Bone marrow (tissue), 2 donors: Measurements from ENCODE around the gene TBCK.
A peak's percentile ranks its signal among the peaks of the same experiment; 100 is the strongest.
"Not testable (repeated sequence)": the region's sequence is repeated elsewhere in the genome, so short reads cannot be mapped to it uniquely, and the experiment has no call there.

ENCODE experiments used
- DNase-seq, 2 donors: peaks; one replicate each; lab custom pipeline; 2025; lab: John Stamatoyannopoulos, UW

Gene TBCK

GRCh38 chr4:106315968-106316772 is at the start of gene TBCK, which contains the start of gene AIMP1:
TBCK (minus strand) TSS chr4:106316209; CDS start chr4:106308960, 7,249 bp downstream.
AIMP1 (plus strand) TSS chr4:106316550; CDS start chr4:106325010, 8,460 bp downstream.
- peak; percentile 87 to 96 for DNase-seq

DNA sequence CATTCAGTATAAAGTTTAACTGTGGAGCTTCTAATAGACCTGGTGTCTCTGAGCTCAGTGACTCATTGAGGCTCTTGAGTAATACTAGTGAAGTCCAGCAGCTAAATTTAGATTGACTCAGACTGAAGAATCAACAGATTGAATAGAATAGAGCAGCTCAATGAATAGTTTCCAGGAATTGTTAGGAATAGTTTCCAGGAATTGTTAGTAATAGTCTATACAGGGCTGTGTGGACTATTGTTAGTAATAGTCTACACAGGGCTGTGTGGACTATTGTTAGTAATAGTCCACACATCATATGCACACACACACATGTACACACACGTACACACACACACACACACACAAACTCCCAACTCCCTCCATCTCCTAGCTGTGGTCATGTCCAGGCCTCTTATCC is 49.6 kb upstream of the TBCK start:
- no peak for DNase-seq

GRCh38 chr4:106364282-106364681 is 48.3 kb upstream of the TBCK start:
- DNase-seq, result no peak

- no peak for DNase-seq
Measured at GRCh38 chr4:106362086-106362825, 46.2 kb upstream of the TBCK start.

DNA sequence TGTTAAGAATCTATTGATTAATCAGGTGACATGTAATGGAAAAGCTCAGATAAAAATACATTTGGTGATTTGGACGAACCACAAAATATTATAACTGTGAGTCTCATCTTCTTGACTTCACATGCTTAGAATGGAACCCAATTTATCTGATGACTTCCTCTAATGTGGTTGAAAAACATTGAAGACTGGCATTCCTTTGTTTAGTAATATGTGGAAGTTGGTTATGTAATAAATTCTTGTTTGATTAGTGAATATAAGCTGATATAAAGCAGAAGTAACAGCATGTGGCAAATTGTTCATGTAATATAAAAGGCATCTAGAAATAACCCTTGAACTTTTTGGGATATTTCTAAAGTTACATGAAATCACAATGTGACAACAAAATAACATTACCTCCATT is 42.9 kb upstream of the TBCK start:
- DNase-seq, result no peak

DNA sequence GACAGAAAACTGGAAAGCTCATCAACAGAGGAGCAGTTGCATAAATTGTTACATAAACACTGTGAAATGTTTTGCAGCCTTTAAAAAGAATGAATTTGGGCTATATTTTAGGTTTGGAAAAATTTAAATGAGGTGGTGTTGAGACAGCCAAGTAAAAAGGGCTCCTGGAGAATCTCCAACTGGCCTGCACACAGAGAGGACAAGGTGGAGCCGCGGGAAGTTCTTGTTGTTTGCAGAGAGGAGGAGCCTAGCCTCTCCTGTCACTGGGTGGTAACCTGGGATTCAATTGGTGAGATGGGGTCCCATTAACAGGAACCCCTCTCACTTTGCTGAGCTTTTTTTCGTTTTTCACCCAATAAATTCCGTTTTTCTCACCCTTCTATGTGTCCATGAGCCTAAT is 39.2 kb upstream of the TBCK start:
- no peak for DNase-seq

GRCh38 chr4:106353786-106354185 is 37.8 kb upstream of the TBCK start:
- DNase-seq, result no peak

- DNase-seq, result no peak
Measured at GRCh38 chr4:106351016-106351415, 35.0 kb upstream of the TBCK start.

GRCh38 chr4:106347167-106347566 is 31.2 kb upstream of the TBCK start:
- no peak for DNase-seq

DNA sequence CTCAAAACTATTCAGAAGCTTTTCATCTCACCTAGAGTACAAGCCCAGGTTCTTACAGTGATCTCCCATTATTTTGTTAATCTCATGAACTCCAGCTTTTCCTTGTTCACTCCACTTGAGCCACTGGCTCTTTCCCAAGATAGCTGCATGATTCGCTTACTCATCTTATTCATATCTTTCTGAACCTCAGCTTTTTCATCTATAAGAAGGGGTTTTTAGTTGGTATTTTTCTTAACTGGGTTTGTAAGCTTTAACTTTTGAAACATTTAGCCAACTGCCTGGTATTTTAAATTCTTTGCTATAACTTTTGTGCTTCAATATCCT is 28.6 kb upstream of the TBCK start:
- no peak for DNase-seq

GRCh38 chr4:106343865-106344646 is 28.0 kb upstream of the TBCK start:
- no peak for DNase-seq

DNA sequence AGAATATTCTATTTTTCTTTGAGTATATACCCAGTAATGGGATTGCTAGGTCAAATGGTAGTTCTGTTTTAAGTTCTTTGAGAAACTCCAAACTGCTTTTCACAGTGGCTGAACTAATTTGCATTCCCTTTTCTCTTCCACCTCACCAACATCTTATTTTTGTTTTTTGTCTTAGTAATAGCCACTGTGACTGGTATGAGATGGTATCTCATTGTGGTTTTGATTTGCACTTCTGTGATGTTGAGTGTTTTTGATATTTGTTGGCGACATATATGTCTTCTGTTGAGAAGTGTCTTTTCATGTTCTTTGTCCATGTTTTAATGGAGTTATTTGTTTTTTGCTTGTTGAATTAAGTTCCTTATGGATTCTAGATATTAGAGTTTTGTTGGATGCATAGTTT is 24.8 kb upstream of the TBCK start:
- DNase-seq, result no peak

DNA sequence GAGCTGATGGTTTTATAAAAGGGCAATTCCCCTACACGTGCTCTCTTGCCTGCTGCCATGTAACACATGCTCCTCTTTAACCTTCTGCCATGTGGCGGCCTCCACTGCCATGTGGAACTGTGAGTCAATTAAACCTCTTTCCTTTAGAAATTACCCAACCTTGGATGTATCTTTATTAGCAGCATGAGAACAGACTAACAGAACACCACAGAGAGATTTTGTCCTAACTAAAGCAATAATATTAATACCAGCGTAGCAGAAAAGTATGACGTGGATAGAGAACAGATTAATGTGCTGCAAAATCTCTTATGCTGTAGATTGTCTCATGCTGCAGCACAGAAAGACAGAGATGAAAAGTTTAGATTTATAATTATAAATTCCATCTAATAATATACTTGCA is 23.4 kb upstream of the TBCK start:
- no peak for DNase-seq

- no peak for DNase-seq
Measured at GRCh38 chr4:106338671-106339070, 22.7 kb upstream of the TBCK start.

DNA sequence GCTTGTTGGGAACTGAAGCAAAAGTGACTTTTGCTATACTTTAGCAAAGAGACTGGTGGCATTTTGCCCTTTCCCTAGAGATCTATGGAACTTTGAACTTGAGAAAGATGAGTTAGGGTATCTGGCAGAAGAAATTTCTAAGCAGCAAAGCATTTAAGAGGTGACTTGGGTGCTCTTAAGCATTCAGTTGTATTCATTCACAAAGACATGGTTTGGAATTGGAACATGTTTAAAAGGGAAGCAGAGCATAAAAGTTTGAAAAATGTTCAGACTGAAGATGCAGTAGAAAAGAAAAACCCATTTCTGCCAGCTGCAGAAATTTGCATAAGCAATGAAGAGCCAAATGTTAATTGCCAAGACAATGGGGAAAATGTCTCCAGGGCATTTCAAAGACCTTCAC is 21.9 kb upstream of the TBCK start:
- no peak for DNase-seq

GRCh38 chr4:106336618-106337017 is 20.6 kb upstream of the TBCK start:
- DNase-seq, result no peak

- DNase-seq, result no peak
Measured at GRCh38 chr4:106334741-106335470, 18.9 kb upstream of the TBCK start.

GRCh38 chr4:106333186-106333585 is 17.2 kb upstream of the TBCK start:
- no peak for DNase-seq

GRCh38 chr4:106329041-106329618 is 13.1 kb upstream of the TBCK start:
- DNase-seq, result no peak

DNA sequence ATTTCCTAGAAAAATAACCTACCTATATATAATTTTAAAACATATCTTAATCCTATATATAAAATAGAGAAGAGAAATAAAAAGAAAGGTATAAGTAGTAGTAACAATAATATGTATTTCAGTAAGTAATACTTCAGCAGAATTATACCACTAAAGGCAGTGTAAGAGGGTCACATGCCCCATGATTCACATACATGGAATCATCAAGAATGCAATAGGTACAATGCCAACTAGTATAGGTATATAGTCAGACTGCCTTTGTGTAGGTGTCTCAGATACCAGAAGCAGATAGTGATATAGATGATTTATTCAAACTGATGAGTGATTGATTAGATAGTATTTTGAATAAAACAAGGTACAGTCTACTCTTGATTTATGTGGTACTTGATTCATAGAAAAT is 9.8 kb upstream of the TBCK start:
- no peak for DNase-seq

DNA sequence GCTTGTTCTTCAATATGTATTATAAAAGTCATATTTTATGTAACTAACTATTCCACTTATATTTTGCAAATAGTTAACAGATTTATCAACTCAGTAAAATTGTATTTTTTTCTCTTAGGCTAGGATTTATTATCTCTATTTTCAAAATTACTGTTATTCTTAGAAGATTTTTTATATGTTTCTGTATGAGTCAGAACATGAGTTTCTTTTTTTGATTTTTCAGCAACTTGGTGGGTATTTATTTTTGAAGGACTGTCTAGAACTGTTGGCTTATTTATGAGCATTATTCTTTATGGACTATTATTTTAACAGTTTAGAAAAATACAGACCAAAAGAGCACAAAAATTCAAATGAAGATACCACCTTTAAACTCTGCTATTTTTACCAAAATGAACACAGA is 7.1 kb upstream of the TBCK start:
- no peak for DNase-seq

DNA sequence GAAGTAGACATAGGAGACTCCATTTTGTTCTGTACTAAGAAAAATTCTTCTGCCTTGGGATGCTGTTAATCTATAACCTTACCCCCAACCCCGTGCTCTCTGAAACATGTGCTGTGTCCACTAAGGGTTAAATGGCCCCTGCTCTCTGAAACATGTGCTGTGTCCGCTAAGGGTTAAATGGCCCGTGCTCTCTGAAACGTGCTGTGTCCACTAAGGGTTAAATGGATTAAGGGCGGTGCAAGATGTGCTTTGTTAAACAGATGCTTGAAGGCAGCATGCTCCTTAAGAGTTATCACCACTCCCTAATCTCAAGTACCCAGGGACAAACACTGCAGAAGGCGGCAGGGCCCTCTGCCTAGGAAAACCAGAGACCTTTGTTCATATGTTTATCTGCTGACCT is 5.8 kb upstream of the TBCK start:
- DNase-seq, result not testable (repeated sequence)
